Measurements from ENCODE around the gene LBX2.

Gene LBX2

GRCh38 chr2:74535440-74535965 lies 36.1 kb upstream of the LBX2 start:
- Histone ChIP-seq H3K36me3 (peaks cover 26% of the 10 kb centered on the region), H3K4me2 (no peak overlapping the region), H4K20me1 (peaks cover 20% of the 10 kb centered on the region; the same call in 1 of the 2 replicates), H3K27ac (no peak overlapping the region), H3K4me1 (peaks cover 29% of the 10 kb centered on the region), H3K9me3 (no peaks in the 10 kb centered on the region), H3K27me3 (no peaks in the 10 kb centered on the region), H3K4me3 (no peak overlapping the region), H3K9ac (no peak overlapping the region)
- TF ChIP-seq Cebpa-rat (IDR thresholded peaks at IDR 0.05) = no peak

- H3K27ac ChIP-seq = no peak overlapping the region
- H3K9me3 ChIP-seq = no peaks in the 10 kb centered on the region
- TF ChIP-seq Cebpa-rat (IDR thresholded peaks at IDR 0.05) = no peak
- H3K4me1 ChIP-seq = peaks cover 29% of the 10 kb centered on the region
- H3K36me3 ChIP-seq = peaks cover 26% of the 10 kb centered on the region
- H3K9ac ChIP-seq = no peak overlapping the region
- H4K20me1 ChIP-seq = peaks cover 20% of the 10 kb centered on the region; the same call in 1 of the 2 replicates
- H3K27me3 ChIP-seq = no peaks in the 10 kb centered on the region
- no peak overlapping the region for H3K4me3 ChIP-seq
- H3K4me2 ChIP-seq = no peak overlapping the region
Observed at GRCh38 chr2:74534411-74534810, 35.0 kb upstream of the LBX2 start.

- no peak overlapping the region for H3K4me3 ChIP-seq
- no peaks in the 10 kb centered on the region for H3K9me3 ChIP-seq
- no peak overlapping the region for H3K4me2 ChIP-seq
- H3K27ac ChIP-seq = no peak overlapping the region
- peaks cover 27% of the 10 kb centered on the region for H3K4me1 ChIP-seq
- H3K36me3 ChIP-seq = peaks cover 26% of the 10 kb centered on the region
- H4K20me1 ChIP-seq = peaks cover 26% of the 10 kb centered on the region
- no peaks in the 10 kb centered on the region for H3K27me3 ChIP-seq
- H3K9ac ChIP-seq = no peak overlapping the region
- TF ChIP-seq Cebpa-rat (IDR thresholded peaks at IDR 0.05) = no peak
Observed at GRCh38 chr2:74533464-74533863, 34.1 kb upstream of the LBX2 start.

- Histone ChIP-seq H3K4me2 (peak overlapping the region; percentile 98), H3K4me3 (no peak overlapping the region), H3K9ac (no peak overlapping the region; the same call in 1 of the 2 replicates), H3K4me1 (peaks cover 39% of the 10 kb centered on the region), H3K27ac (no peak overlapping the region), H4K20me1 (peaks cover 32% of the 10 kb centered on the region), H3K27me3 (no peaks in the 10 kb centered on the region), H3K9me3 (no peaks in the 10 kb centered on the region), H3K36me3 (peaks cover 38% of the 10 kb centered on the region)
- TF ChIP-seq Cebpa-rat (IDR thresholded peaks at IDR 0.05) = no peak
Observed at GRCh38 chr2:74532222-74532621, 32.8 kb upstream of the LBX2 start.

- H3K9ac ChIP-seq = peak overlapping the region; percentile 94; the same call in 1 of the 2 replicates
- peaks cover 42% of the 10 kb centered on the region for H3K4me1 ChIP-seq
- H3K27me3 ChIP-seq = no peaks in the 10 kb centered on the region
- H3K27ac ChIP-seq = peak overlapping the region; percentile 1; the same call in 1 of the 2 replicates
- peak overlapping the region; percentile 98 for H3K4me2 ChIP-seq
- H3K36me3 ChIP-seq = peaks cover 44% of the 10 kb centered on the region
- peak overlapping the region; percentile 97 for H3K4me3 ChIP-seq
- peaks cover 32% of the 10 kb centered on the region for H4K20me1 ChIP-seq
- no peak for TF ChIP-seq Cebpa-rat (IDR thresholded peaks at IDR 0.05)
- no peaks in the 10 kb centered on the region for H3K9me3 ChIP-seq
Observed at GRCh38 chr2:74531666-74532065, 32.3 kb upstream of the LBX2 start.

GRCh38 chr2:74530239-74531187 lies 31.1 kb upstream of the LBX2 start:
- TF ChIP-seq Cebpa-rat (IDR thresholded peaks at IDR 0.05) = no peak
- Histone ChIP-seq H3K4me1 (peaks cover 42% of the 10 kb centered on the region), H3K4me3 (peak overlapping the region; percentile 97), H3K9ac (peak overlapping the region; percentile 94), H3K27me3 (no peaks in the 10 kb centered on the region), H4K20me1 (peaks cover 32% of the 10 kb centered on the region), H3K9me3 (no peaks in the 10 kb centered on the region), H3K27ac (peak overlapping the region; percentile 96), H3K36me3 (peaks cover 55% of the 10 kb centered on the region), H3K4me2 (peak overlapping the region; percentile 98)

- Histone ChIP-seq H3K9ac (peak within 1 kb of the TSS; percentile 94), H3K9me3 (no peaks in the 10 kb centered on the region), H4K20me1 (peaks cover 32% of the 10 kb centered on the region), H3K4me3 (peak within 1 kb of the TSS; percentile 97), H3K4me2 (peak within 1 kb of the TSS; percentile 98), H3K4me1 (peaks cover 42% of the 10 kb centered on the region), H3K27me3 (no peaks in the 10 kb centered on the region), H3K27ac (peak within 1 kb of the TSS; percentile 96), H3K36me3 (peaks cover 54% of the 10 kb centered on the region)
- TF ChIP-seq Cebpa-rat (IDR thresholded peaks at IDR 0.05) = no peak
Observed at GRCh38 chr2:74529357-74530238, 30.2 kb upstream of the LBX2 start, which contains the start of the genes AUP1 and HTRA2. TSS of gene AUP1 (minus strand) at chr2:74529706. CDS start at chr2:74529629, 77 bp downstream. TSS of gene HTRA2 (plus strand) at chr2:74529933. CDS start at chr2:74530007, 74 bp downstream.

- peaks cover 32% of the 10 kb centered on the region for H4K20me1 ChIP-seq
- H3K36me3 ChIP-seq = peaks cover 46% of the 10 kb centered on the region
- H3K4me1 ChIP-seq = peaks cover 42% of the 10 kb centered on the region
- H3K27me3 ChIP-seq = no peaks in the 10 kb centered on the region
- TF ChIP-seq Cebpa-rat (IDR thresholded peaks at IDR 0.05) = no peak
- peak overlapping the region; percentile 96 for H3K27ac ChIP-seq
- H3K4me3 ChIP-seq = peak overlapping the region; percentile 97
- peak overlapping the region; percentile 94 for H3K9ac ChIP-seq
- peak overlapping the region; percentile 98 for H3K4me2 ChIP-seq
- no peaks in the 10 kb centered on the region for H3K9me3 ChIP-seq
Observed at GRCh38 chr2:74528600-74529356, 29.4 kb upstream of the LBX2 start.

Measured in BLaER1 (cell line).